8988T (cell line): Measurements from ENCODE around the gene MAP2K7.

Experiments used
- DNase-seq: peaks from one replicate; pipeline ENCODE4 v3.0.0; 2011

Gene MAP2K7

GRCh38 chr19:7867092-7867844 is 36.4 kb upstream of the MAP2K7 start:
- DNase-seq: peak; percentile 8

GRCh38 chr19:7868326-7868670 is 35.4 kb upstream of the MAP2K7 start:
- no peak for DNase-seq

- DNase-seq: peak; percentile 94
Observed at GRCh38 chr19:7868671-7869452, 34.8 kb upstream of the MAP2K7 start.

GRCh38 chr19:7869453-7869909 is 34.2 kb upstream of the MAP2K7 start:
- no peak for DNase-seq

GRCh38 chr19:7869910-7870511 is 33.7 kb upstream of the MAP2K7 start:
- no peak for DNase-seq

DNA sequence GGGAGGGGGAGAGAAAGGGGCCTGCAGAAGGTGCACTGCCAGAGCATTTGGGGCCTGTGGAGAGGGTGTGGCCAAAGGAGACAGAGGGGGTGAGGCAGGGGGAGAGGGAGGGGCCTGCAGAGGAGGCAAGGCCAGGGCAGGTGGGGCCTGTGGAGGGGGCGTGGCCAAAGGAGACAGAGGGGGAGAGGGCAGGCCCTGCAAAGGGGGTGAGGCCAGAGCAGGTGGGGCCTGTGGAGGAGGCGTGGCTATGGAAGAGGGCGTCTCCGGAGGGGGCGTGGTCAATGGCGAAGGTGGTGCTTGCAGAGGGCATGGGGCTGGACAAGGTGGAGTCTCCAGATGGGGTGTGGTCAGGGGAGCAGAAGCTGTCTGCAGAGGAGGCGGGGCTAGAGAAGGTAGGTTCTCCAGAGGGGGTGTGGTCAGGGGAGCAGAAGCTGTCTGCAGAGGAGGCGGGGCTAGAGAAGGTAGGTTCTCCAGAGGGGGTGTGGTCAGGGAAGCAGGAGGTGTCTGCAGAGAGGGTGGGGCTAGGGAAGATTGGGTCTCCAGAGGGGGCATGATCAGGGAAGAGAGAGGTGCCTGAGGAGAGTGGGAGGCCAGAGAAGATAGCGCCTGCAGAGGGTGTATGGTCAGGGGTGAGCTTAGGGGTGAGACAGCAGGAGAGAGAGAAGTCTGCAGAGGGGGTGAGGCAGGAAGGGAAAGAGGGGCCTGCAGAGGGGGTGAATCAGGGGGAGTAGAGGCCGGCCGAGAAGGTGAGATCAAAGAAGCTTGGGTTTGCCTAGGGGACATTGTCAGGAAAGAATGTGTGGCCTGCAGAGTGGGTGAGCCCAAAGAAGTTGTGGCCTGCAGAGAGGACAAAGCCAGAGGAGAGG is 32.9 kb upstream of the MAP2K7 start:
- DNase-seq: no peak

GRCh38 chr19:7871437-7872305 is 32.0 kb upstream of the MAP2K7 start:
- peak; percentile 54 for DNase-seq

DNA sequence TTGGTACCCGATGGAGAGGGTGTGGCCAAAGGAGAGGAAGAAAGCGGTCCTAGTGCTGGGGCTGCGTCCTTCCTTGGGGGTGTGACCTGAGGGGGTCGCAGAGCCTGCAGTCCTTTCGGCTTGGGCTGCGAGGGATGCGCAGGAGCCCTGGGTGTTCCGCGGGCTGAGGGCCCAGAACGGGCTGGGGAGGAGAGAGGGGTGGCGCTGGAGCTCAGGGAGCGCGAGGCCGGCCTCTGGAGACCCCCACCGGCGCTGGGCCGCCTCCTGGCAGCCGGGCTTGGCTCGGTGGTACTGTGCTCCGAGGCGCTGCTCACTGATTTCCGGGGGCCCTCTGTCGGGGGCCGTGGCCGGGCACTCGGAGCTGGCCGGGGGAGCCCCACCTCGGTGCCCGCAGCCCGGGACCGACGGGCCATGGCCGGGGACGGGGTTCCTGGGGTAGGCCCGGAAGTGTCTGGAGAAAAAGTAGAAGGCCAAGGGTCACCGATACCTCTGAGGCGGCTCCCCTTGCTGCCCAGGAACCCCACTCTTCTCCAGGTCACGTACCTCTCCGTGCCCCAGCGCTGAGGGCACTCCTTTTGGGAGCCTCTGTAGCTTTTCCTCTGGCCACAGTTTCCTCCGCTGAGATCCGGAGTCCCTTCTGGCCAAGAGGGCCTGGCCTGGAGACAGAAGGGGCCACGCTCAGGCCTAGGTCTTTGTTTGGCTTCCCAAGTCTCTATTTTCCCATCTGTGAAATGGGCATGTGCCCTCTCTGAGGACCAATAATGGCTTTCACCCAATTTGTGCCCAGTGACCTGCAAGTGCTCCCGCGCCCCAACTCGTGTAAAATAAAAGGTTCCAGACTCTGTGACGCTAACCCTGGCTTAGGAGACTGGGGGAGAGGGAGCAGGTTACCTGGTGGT is 31.1 kb upstream of the MAP2K7 start:
- no peak for DNase-seq

GRCh38 chr19:7873304-7874075 is 30.2 kb upstream of the MAP2K7 start:
- no peak for DNase-seq

DNA sequence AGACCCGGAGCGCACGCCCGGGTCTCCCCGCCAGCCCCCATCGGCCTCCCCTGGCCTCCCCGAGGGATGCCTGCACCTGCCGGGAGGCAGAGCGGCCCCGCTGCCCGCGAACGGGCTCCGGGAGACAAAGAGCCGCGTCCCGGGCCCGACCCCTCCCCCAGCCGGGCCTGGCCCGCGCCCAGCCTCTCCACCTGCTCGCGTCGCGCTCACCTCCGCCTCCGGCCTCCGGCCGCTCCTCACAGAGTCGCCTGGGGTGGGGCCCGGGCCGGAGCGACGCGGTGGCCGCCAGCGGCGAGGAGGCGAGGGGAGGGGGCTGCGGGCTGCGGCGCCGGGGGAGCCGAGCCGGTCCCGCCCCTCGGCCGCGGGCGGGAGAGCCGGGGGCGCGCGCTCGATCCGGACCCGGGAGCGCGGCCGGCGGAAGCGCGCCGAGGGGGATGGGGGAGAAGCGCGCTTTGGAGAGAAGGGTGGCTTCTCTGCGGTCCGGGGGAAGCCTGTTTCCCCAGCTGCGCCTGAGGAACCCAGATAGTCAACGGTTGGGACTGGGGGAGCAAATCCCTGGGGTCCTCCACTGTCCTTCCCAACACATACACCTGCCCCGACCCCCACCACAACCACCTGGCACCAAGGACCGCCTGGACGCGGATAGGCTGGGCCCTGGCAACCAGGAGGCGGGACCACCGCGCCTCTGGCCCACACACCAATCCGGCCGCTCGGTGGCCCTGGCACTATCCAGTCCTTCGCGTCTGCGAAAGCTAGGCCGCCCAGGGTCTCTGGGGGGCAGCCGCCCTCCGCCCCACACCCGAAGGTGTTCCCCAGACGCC is 29.4 kb upstream of the MAP2K7 start, which contains the start of gene PRR36:
Gene PRR36, minus strand, starts transcription at position 315 of the 821 bp plus-strand sequence. CDS start 701 bp downstream, outside the sequence.
- DNase-seq: peak; percentile 76

DNA sequence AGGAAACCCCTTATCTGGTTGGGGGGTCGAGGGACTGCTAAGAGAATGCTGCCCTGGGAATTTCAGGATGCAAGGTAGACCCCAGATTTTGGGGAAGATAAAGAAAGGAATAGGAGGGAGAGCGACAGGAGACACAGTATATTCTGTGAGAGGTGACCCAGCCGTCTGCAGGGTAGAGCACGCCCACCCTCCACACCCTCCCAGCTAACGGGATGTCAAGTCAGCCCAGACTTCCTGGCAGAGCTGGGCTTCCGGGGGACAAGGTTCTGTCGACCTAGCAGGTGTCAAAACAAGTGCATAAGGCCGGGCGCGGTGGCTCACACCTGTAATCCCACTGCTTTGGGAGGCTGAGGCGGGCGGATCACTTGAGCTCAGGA is 28.8 kb upstream of the MAP2K7 start:
- DNase-seq: no peak

DNA sequence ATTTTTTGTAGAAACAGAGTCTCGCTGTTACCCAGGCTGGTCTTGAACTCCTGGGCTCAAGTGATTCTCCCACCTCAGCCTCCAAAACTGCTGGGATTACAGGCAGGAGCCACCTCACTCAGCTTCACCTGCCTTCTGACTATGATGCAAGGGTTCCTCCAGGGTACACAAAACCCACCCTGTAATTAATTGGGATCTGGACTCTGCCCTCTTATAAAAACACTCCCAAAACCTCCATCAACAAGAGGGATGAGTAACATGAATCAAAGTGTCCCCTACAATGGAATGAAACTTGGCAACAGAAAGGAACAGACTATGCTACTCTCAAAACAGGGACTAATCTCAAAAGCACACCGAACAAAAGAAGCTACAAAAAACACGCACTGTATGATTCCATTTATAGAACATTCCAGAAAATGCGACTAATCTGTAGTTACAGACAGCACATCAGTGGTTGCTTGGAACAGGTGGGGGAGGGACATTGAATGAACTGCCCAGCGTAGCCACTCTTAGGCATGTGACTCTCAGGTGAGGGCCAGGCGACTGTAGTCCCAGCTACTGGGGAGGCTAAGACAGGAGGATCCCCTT is 26.3 kb upstream of the MAP2K7 start:
- no peak for DNase-seq

DNA sequence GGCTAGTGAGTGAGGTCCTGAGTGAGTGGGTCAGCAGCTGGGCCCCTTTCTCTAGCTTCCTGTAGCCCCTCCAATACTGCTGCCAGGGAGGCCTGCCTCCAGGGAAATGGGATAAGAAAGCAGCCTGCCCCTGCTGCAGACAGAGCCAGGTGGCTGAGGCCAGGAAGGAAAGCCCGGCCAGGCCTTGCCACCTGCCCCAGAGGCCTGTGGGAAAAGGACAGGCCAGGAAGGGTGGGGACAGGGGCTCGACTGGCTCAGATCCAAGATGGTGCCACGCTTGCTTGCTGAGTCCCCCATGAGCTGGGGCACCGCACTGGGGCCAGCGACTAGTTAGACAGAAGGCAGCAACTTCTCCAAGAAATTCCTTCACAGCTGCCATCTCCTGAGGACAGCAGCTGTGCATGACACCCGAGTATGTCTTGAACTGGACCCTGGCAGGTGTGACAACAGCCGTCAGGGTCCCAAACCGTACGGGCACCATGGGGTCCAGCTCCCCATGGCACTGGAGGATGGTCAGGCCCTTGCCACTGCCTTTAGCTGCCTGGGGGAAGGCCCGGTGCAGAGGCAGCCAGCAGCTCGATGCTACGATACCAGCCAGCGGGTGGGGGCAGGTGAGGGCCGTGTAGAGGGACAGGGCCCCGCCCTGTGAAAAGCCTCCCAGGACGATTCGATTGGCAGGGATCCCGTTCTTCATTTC is 24.4 kb upstream of the MAP2K7 start:
- no peak for DNase-seq

- no peak for DNase-seq
Observed at GRCh38 chr19:7879836-7880235, 23.8 kb upstream of the MAP2K7 start.

- DNase-seq: no peak
Observed at GRCh38 chr19:7881910-7882309, 21.8 kb upstream of the MAP2K7 start.

DNA sequence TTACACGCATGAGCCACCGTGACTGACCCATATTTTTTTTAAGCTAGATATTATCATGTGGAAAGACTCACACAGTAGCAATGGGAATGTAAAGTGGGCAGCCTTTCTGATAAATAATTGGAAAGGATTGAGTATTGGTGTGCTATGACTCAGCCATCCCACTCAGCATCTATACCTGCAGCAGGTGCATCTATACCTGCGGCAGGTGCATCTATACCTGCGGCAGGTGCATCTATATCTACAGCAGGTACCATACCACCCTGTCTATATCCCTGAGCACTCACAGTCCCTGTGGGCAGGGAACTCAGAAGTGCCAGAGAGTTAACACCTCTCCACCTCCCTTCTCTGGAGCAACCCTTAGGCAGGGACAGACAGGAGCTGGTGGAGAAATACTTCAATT is 20.6 kb upstream of the MAP2K7 start:
- DNase-seq: no peak

- no peak for DNase-seq
Observed at GRCh38 chr19:7883796-7884570, 19.7 kb upstream of the MAP2K7 start.
